HepG2 (cell line): ENCODE data around the gene P3H4. TPM values are rescaled to one million over a fixed set of nuclear protein-coding genes. Genes with fewer than 3 reads are reported as not detected.

Experiments
- ARID3A ChIP-seq: IDR thresholded peaks from 2 replicates; pipeline ENCODE4 v1.6.1; 2012; ENCODE audit warnings: low read depth, low read length, improper control_type of control experiment
- EP300 ChIP-seq, 3 experiments: sonication (generic) in 1 of 3; formaldehyde crosslinking in 1 of 3; IDR thresholded peaks; 2 replicates each; pipeline versions ENCODE4 v1.5.1 to v1.6.1; 2011 to 2020; ENCODE audit warnings: low read depth in 2 of 3, low read length in 2 of 3, borderline replicate concordance in 1 of 3, improper control_type of control experiment in 1 of 3, mild to moderate bottlenecking in 1 of 3, missing genetic modification reagents in 1 of 3, moderate library complexity in 1 of 3
- ERF ChIP-seq: IDR thresholded peaks from 2 replicates; pipeline ENCODE4 v1.6.1; 2018; ENCODE audit warnings: missing biosample characterization, missing genetic modification reagents
- EZH2 ChIP-seq: conservative IDR thresholded peaks from 2 replicates; pipeline ENCODE4 v1.6.1; 2012; ENCODE audit warnings: mild to moderate bottlenecking, low read depth, low read length, moderate library complexity
- FOSL1 ChIP-seq: sonication (generic); formaldehyde crosslinking; IDR thresholded peaks from 2 replicates; pipeline ENCODE4 v1.9.0; 2021; ENCODE audit warnings: missing genetic modification reagents, borderline replicate concordance
- FOXK1 ChIP-seq: sonication (generic); formaldehyde crosslinking; IDR thresholded peaks from 2 replicates; pipeline ENCODE4 v1.4.0; 2020; ENCODE audit warnings: low read depth, missing genetic modification reagents, borderline replicate concordance
- GPN1 ChIP-seq: sonication (generic); formaldehyde crosslinking; IDR thresholded peaks from 2 replicates; pipeline ENCODE4 v1.5.1; 2020; ENCODE audit warnings: missing genetic modification reagents, borderline replicate concordance
- KLF6 ChIP-seq: IDR thresholded peaks from 2 replicates; pipeline ENCODE4 v1.8.0; 2016; ENCODE audit warnings: missing biosample characterization, missing genetic modification reagents
- MED1 ChIP-seq: sonication (generic); formaldehyde crosslinking; IDR thresholded peaks from 2 replicates; pipeline ENCODE4 v1.4.0; 2020; ENCODE audit warnings: missing genetic modification reagents
- MIER3 ChIP-seq: IDR thresholded peaks from 2 replicates; pipeline ENCODE4 v1.6.1; 2016; ENCODE audit warnings: missing compliant biosample characterization, borderline replicate concordance
- RNF219 ChIP-seq: sonication (generic); formaldehyde crosslinking; IDR thresholded peaks from 2 replicates; pipeline ENCODE4 v1.5.0; 2020; ENCODE audit warnings: mild to moderate bottlenecking, missing genetic modification reagents
- SALL2 ChIP-seq: sonication (generic); formaldehyde crosslinking; IDR thresholded peaks from 2 replicates; pipeline ENCODE4 v1.8.1; 2023; ENCODE audit warnings: mild to moderate bottlenecking, missing genetic modification reagents, inconsistent platforms
- TERF1 ChIP-seq: sonication (generic); formaldehyde crosslinking; IDR thresholded peaks from 2 replicates; pipeline ENCODE4 v1.8.0; 2022; ENCODE audit warnings: mild to moderate bottlenecking, missing genetic modification reagents, moderate library complexity
- TOPORS ChIP-seq: sonication (generic); formaldehyde crosslinking; IDR thresholded peaks from 2 replicates; pipeline ENCODE4 v1.8.0; 2023; ENCODE audit warnings: mild to moderate bottlenecking, missing genetic modification reagents
- YEATS2 ChIP-seq: sonication (generic); formaldehyde crosslinking; IDR thresholded peaks from 2 replicates; pipeline ENCODE4 v1.4.0; 2020; ENCODE audit warnings: missing genetic modification reagents, borderline replicate concordance
- ZKSCAN5 ChIP-seq: sonication (generic); formaldehyde crosslinking; IDR thresholded peaks from 2 replicates; pipeline ENCODE4 v1.5.1; 2020; ENCODE audit warnings: mild to moderate bottlenecking, missing genetic modification reagents
- ZMYM2 ChIP-seq: sonication (generic); formaldehyde crosslinking; IDR thresholded peaks from 2 replicates; pipeline ENCODE4 v1.8.0; 2022; ENCODE audit warnings: mild to moderate bottlenecking, missing genetic modification reagents
- ZNF563 ChIP-seq: sonication (generic); formaldehyde crosslinking; IDR thresholded peaks from 2 replicates; pipeline ENCODE4 v1.8.0; 2022; ENCODE audit warnings: mild to moderate bottlenecking, moderate library complexity, missing genetic modification reagents
- ZNF577 ChIP-seq: sonication (generic); formaldehyde crosslinking; IDR thresholded peaks from 2 replicates; pipeline ENCODE4 v1.4.0; 2020; ENCODE audit warnings: mild to moderate bottlenecking, low read depth, missing genetic modification reagents, borderline replicate concordance
- ZNF597 ChIP-seq: sonication (generic); formaldehyde crosslinking; IDR thresholded peaks from 2 replicates; pipeline ENCODE4 v1.5.0; 2020; ENCODE audit warnings: missing genetic modification reagents
- ZNF839 ChIP-seq: sonication (generic); formaldehyde crosslinking; IDR thresholded peaks from 2 replicates; pipeline ENCODE4 v1.4.0; 2020; ENCODE audit warnings: missing genetic modification reagents, mild to moderate bottlenecking, borderline replicate concordance
- ZSCAN20 ChIP-seq: sonication (generic); formaldehyde crosslinking; IDR thresholded peaks from 2 replicates; pipeline ENCODE4 v1.4.0; 2020; ENCODE audit warnings: missing genetic modification reagents, mild to moderate bottlenecking, borderline replicate concordance
- polyA plus RNA-seq, 8 experiments: library from polyadenylated mRNA; depleted of rRNA in 3 of 8; stranded (reverse) in 7 of 8; unstranded in 1 of 8; fragments of >200 nt; fragmentation: Illumina TruSeq in 4 of 8; extraction: Trizol in 4 of 8; gene quantifications; 2 replicates each; pipeline versions ENCODE4 v1.2.1 to v1.2.3, GENCODE V29; 2011 to 2016; ENCODE audit warnings: low read depth in 4 of 8, missing spikeins in 1 of 8, mixed read lengths in 1 of 8; ENCODE audit not compliant: insufficient read depth in 1 of 8
- total RNA-seq, 5 experiments: library from RNA; depleted of rRNA; stranded (reverse); fragments of >200 nt; fragmentation: Illumina TruSeq; extraction: Trizol; gene quantifications; 2 replicates each; pipeline ENCODE4 v1.2.3, GENCODE V29; 2016; ENCODE audit warnings: low read depth in 1 of 5

P3H4 gene
- total and polyA plus RNA-seq, 2 of the 13 experiments (the other 11 are each of a cell fraction or from before 2014, with no cell fraction given) = 37.1 to 50.6 TPM

- TF ChIP-seq RNF219 = no peak
- no peak for TF ChIP-seq ZNF563 (CRISPR knock-in tag)
- peak; percentile 44; the same call in 1 of the 2 replicates for TF ChIP-seq YEATS2 (CRISPR knock-in tag)
- TF ChIP-seq FOSL1 (CRISPR knock-in tag) = no peak
- no peak for TF ChIP-seq ZMYM2 (CRISPR knock-in tag)
- TF ChIP-seq ERF (CRISPR knock-in tag) = peak; percentile 57; the same call in 1 of the 2 replicates
- no peak for TF ChIP-seq ZKSCAN5
- TF ChIP-seq TERF1 (CRISPR knock-in tag) = no peak
- TF ChIP-seq GPN1 (CRISPR knock-in tag) = no peak
- no peak for TF ChIP-seq EP300 (IDR thresholded peaks at IDR 0.05; ENCODE audit: low read depth in 2 of 2, low read length in 2 of 2)
- TF ChIP-seq EP300 (CRISPR knock-in tag; IDR thresholded peaks at IDR 0.05; ENCODE audit: borderline replicate concordance) = no peak
- no peak for TF ChIP-seq ZNF577
- TF ChIP-seq ZSCAN20 = no peak
- 0 out of 2 replicates have a peak, but pooled peaks have one; percentile 50 for TF ChIP-seq MIER3 (CRISPR knock-in tag)
- no peak for TF ChIP-seq EZH2
- TF ChIP-seq MED1 (CRISPR knock-in tag) = peak; percentile 51; the same call in 1 of the 2 replicates
- TF ChIP-seq SALL2 (CRISPR knock-in tag) = no peak
- 0 out of 2 replicates have a peak, but pooled peaks have one; percentile 65 for TF ChIP-seq TOPORS (CRISPR knock-in tag)
- no peak for TF ChIP-seq ZNF839
- peak; percentile 21; the same call in 1 of the 2 replicates for TF ChIP-seq FOXK1 (CRISPR knock-in tag)
- no peak for TF ChIP-seq ARID3A
- TF ChIP-seq KLF6 (CRISPR knock-in tag) = no peak
- no peak for TF ChIP-seq ZNF597
Observed at GRCh38 chr17:41801374-41802271, 10.1 kb downstream of the P3H4 start (continued).
